Measurements from ENCODE around the gene DLGAP4.

The DLGAP4 gene

DNA sequence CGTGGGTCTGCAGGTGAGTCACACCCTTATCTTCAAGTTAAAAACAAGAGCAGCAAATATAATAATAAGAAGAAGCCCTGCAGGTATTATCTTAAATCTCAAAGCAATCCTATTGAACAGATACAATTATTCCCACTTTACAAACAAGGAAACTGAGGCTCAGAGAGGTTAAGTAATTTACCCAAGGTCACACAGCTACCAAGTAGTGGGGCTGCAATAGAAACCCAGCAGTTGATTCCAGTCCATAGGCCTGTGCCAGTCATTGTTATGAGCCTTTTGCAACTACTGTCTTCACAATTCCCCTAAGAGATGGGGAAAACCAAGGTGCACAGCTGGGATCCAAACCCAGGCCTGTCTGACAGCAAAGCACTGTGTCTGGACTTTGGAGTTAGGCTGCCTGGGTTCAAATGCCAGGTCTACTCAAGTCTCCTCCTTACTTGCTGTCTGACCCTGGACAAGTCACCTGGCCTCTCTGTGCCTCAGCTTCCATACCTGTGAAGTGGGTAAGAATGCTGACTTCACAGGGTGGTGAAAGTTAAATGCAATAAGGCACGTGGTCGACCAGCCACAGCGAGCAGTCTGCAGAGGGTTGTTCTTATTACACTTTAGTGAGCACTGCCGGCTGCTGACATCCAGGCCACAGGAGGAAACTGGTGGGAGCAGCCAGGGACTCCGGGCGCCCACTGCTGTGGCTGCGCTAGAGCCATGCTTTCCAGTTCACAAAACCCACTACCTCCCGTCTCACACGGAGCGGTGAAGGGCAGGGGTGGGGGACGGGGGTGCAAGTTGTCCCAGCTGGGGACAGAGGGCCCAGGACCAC is 241.3 kb downstream of the DLGAP4 start:
- H3K27me3 ChIP-seq (replicated peaks; ENCODE audit: control insufficient read depth, insufficient read depth, low read length): no peaks in the 10 kb centered on the region
- no peaks in the 10 kb centered on the region for H3K36me3 ChIP-seq (ENCODE audit: control insufficient read depth, insufficient read depth, low read length)
- TF ChIP-seq, protein P1, sequence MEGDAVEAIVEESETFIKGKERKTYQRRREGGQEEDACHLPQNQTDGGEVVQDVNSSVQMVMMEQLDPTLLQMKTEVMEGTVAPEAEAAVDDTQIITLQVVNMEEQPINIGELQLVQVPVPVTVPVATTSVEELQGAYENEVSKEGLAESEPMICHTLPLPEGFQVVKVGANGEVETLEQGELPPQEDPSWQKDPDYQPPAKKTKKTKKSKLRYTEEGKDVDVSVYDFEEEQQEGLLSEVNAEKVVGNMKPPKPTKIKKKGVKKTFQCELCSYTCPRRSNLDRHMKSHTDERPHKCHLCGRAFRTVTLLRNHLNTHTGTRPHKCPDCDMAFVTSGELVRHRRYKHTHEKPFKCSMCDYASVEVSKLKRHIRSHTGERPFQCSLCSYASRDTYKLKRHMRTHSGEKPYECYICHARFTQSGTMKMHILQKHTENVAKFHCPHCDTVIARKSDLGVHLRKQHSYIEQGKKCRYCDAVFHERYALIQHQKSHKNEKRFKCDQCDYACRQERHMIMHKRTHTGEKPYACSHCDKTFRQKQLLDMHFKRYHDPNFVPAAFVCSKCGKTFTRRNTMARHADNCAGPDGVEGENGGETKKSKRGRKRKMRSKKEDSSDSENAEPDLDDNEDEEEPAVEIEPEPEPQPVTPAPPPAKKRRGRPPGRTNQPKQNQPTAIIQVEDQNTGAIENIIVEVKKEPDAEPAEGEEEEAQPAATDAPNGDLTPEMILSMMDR (IDR thresholded peaks at IDR 0.05; ENCODE audit: insufficient read depth, low read length, poor library complexity, severe bottlenecking): no peak
- no peak overlapping the region for H3K4me3 ChIP-seq (replicated peaks; ENCODE audit: low read depth, low read length)
- DNase-seq (ENCODE audit: extremely low read depth, insufficient read length): no peak

- no peak for DNase-seq (ENCODE audit: extremely low read depth, insufficient read length)
- H3K36me3 ChIP-seq (ENCODE audit: control insufficient read depth, insufficient read depth, low read length): no peaks in the 10 kb centered on the region
Measured at GRCh38 chr20:36548006-36548315, 241.8 kb downstream of the DLGAP4 start.

DNA sequence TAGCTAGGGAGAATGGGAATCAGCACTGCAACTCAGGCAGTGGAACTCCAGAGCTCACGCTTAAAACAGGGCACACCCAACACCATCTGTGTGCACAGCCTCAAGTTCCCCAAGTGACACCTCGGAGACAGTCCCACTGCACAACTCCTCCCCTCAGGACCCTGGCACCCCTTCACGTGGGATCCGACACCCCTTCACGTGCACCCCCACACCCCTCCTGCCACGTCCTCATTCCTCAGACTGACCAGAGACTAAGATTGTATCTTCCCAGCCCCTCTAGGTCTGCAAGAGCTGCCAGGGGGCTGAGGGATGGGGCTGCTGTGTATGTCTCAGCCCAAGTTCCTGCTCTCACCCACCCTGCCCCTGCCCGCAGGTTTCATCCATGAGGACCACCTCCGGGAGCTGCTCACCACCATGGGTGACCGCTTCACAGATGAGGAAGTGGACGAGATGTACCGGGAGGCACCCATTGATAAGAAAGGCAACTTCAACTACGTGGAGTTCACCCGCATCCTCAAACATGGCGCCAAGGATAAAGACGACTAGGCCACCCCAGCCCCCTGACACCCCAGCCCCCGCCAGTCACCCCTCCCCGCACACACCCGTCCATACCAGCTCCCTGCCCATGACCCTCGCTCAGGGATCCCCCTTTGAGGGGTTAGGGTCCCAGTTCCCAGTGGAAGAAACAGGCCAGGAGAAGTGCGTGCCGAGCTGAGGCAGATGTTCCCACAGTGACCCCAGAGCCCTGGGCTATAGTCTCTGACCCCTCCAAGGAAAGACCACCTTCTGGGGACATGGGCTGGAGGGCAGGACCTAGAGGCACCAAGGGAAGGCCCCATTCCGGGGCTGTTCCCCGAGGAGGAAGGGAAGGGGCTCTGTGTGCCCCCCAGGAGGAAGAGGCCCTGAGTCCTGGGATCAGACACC is 242.8 kb downstream of the DLGAP4 start:
- DNase-seq (ENCODE audit: extremely low read depth, insufficient read length): no peak
- Histone ChIP-seq H3K27me3 (replicated peaks; ENCODE audit: control insufficient read depth, insufficient read depth, low read length) (no peaks in the 10 kb centered on the region), H3K4me3 (replicated peaks; ENCODE audit: low read depth, low read length) (no peak overlapping the region), H3K36me3 (ENCODE audit: control insufficient read depth, insufficient read depth, low read length) (no peaks in the 10 kb centered on the region)
- TF ChIP-seq, protein P1 (IDR thresholded peaks at IDR 0.05; ENCODE audit: insufficient read depth, low read length, poor library complexity, severe bottlenecking): no peak

More at GRCh38 chr20:36548006-36548315, 241.8 kb downstream of the DLGAP4 start:
- TF ChIP-seq, protein P1 (IDR thresholded peaks at IDR 0.05; ENCODE audit: insufficient read depth, low read length, poor library complexity, severe bottlenecking): no peak
- Histone ChIP-seq H3K27me3 (replicated peaks; ENCODE audit: control insufficient read depth, insufficient read depth, low read length) (no peaks in the 10 kb centered on the region), H3K4me3 (replicated peaks; ENCODE audit: low read depth, low read length) (no peak overlapping the region)

- no peak overlapping the region for H3K4me3 ChIP-seq (replicated peaks; ENCODE audit: low read depth, low read length)
- no peak for DNase-seq (ENCODE audit: extremely low read depth, insufficient read length)
- no peaks in the 10 kb centered on the region for H3K27me3 ChIP-seq (replicated peaks; ENCODE audit: control insufficient read depth, insufficient read depth, low read length)
- H3K36me3 ChIP-seq (ENCODE audit: control insufficient read depth, insufficient read depth, low read length): no peaks in the 10 kb centered on the region
- TF ChIP-seq, protein P1 (IDR thresholded peaks at IDR 0.05; ENCODE audit: insufficient read depth, low read length, poor library complexity, severe bottlenecking): no peak
Measured at GRCh38 chr20:36549628-36549941, 243.4 kb downstream of the DLGAP4 start.

GRCh38 chr20:36549942-36550789 is 244.0 kb downstream of the DLGAP4 start:
- Histone ChIP-seq H3K4me3 (replicated peaks; ENCODE audit: low read depth, low read length) (no peak overlapping the region), H3K27me3 (replicated peaks; ENCODE audit: control insufficient read depth, insufficient read depth, low read length) (no peaks in the 10 kb centered on the region), H3K36me3 (ENCODE audit: control insufficient read depth, insufficient read depth, low read length) (no peaks in the 10 kb centered on the region)
- no peak for DNase-seq (ENCODE audit: extremely low read depth, insufficient read length)
- TF ChIP-seq, protein P1 (IDR thresholded peaks at IDR 0.05; ENCODE audit: insufficient read depth, low read length, poor library complexity, severe bottlenecking): no peak
